ENCODE data around the gene FNDC5.
A peak's percentile ranks its signal among the peaks of the same experiment; 100 is the strongest.

FNDC5 gene

DNA sequence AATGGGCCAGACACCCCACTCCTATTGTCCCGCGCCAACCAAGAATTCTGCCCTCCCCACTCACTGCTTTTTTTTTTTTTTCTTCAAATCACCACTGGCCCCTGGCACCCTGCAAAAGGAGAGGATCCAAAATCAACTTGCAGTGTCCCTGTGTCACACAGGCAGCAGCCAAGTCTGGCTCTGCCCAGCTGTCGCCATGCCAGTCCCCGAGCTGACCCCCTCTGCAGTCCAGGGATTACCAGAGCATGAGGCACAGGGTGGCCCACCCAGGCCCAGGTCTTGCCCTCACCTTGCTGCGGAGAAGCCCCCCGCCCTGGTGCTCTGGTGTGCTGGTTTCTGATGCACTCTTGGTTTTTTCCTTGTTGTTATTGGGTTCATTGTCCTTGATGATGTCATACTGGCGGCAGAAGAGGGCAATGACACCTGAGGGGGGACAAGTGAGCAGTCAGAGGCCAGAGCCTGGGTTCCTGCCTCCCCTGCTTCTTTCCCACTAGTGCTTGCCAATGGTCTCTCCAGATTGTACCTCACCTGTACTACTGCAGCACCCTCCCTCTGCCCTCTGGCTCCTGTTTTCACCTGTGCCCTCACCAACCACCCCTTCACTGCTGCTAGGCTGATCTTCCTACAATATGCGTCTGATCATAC, 6.2 kb downstream of the FNDC5 start:
- DNase-seq (ENCODE audit: low spot score) = no peak

DNA sequence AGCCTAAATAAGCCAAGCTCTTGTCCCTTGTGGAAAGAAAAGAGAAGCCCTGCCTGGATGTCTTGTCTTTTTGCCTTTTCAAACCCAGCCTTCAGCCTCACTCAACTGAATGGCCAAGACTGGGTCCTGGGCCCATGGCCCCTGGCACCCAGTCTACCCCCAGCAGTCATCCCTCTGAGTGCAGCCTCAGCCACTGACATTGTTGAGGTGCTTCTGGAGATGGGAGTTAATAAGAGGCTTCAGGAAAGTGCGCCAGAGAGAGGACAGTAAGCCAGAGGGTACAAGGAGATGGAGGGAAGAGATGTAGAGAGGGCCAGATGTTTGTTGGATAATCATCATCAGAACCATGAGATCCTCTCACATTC, 6.8 kb downstream of the FNDC5 start:
- no peak for DNase-seq (ENCODE audit: low spot score)

- no peak for DNase-seq (ENCODE audit: low spot score)
Measured at GRCh38 chr1:32863218-32863880, 7.4 kb downstream of the FNDC5 start.

DNA sequence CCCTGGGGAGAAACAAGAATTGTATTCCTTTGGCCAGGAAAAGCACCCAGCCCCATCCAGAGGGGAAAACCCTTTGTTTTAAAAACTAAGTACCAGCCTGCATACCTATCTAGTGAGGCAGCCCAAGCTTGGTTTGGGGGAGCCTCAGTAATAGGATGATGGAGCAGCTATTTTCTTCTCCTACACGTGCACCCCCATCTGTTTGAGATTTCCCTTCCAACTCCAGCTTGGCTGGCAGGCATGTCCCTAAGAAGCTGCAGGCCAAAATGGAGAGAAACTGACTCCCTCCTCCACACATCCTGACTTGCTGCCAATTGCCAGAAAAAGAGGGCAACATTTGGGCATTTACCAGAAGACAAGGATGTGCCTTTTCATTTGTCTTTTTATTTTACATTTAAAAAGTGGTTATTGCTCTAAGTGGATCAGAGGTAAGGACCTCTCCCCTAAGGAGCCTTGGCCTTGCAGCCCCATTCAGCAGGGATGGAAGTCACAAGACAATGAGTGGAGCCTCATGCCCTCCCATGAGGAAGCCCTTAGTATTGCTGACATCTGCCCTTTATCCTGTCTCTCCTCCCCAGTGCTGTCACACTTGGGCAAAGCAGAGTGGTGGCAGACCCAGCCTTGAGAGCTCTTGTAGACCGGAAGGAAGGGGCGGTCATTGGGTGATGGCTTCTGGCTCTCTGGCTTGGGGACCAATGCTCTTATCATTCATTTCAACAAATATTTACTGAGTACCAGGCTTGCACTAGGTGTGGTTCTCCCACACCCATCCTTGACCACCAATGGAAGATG, 8.6 kb downstream of the FNDC5 start:
- no peak for DNase-seq (ENCODE audit: low spot score)

DNA sequence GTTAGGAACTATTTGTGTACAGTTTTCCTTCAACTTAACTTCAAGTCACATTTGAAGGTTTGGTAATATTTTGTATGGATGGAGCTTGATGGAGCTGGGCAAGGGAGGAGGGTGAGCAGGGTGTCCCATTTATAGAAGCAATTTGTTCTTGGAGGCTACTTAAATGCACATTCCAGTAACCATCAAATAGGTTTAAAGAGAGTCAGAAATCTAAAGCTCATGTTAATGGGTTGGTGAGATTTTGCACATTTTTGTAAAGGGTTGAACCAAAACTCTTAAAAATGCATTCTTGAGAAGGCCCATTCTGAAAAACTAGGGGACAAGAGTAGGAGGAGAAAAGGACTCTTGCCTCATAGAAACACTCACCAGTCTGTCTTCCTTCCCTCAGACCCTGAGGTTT, 10.1 kb downstream of the FNDC5 start:
- no peak for DNase-seq (ENCODE audit: low spot score)

DNA sequence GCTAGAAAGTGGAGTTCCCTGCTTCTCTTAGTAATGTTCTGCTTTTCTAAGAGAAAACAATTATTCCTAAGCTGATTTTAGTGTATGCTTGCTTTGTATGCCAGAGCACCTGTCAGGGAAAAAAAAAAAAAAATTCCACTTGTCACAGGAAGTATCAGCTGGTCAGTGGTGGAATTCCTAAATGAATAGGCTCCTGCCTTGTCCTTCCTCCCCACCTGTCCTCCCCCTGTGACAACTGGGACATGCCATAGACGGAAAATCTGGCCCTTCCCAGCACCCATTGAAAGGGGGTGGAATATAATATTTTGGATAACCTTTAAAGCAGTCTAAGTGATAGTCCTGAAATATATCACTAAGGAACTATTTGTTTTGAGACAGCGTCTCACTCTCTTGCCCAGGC, 10.8 kb downstream of the FNDC5 start:
- DNase-seq (ENCODE audit: low spot score) = no peak

GRCh38 chr1:32858791-32859190, 11.9 kb downstream of the FNDC5 start:
- no peak for DNase-seq (ENCODE audit: low spot score)

GRCh38 chr1:32858136-32858535, 12.6 kb downstream of the FNDC5 start:
- no peak for DNase-seq (ENCODE audit: low spot score)

GRCh38 chr1:32855861-32856617, 14.7 kb downstream of the FNDC5 start:
- DNase-seq (ENCODE audit: low spot score) = no peak

- no peak for DNase-seq (ENCODE audit: low spot score)
Measured at GRCh38 chr1:32848354-32849063, 22.2 kb downstream of the FNDC5 start.

- no peak for DNase-seq (ENCODE audit: low spot score)
Measured at GRCh38 chr1:32831878-32832277, 38.8 kb downstream of the FNDC5 start.

- no peak for DNase-seq (ENCODE audit: low spot score)
Measured at GRCh38 chr1:32830092-32830852, 40.4 kb downstream of the FNDC5 start.

DNA sequence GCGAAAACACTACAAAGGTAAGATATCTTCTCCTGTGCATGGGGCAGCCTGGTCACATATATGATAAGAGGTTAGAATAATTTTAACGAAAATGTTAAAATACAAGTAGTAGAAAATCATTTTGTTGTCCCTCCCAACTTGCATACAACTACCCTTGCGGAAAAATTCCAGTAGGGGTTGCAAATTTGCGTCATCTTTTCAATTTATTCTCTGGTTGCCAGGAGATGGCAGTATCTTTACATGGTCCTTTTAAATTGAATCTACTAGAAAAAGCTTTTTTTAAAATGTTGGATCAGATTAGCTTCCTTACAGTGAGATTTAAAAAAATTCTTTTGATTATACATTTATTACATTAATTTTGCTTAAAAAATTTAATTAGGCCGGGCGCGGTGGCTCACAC, 42.4 kb downstream of the FNDC5 start:
- DNase-seq (ENCODE audit: low spot score) = peak; percentile 45

GRCh38 chr1:32825181-32825580, 45.5 kb downstream of the FNDC5 start:
- no peak for DNase-seq (ENCODE audit: low spot score)

GRCh38 chr1:32818804-32819541, 51.7 kb downstream of the FNDC5 start:
- DNase-seq (ENCODE audit: low spot score) = no peak

GRCh38 chr1:32817815-32818786, 52.6 kb downstream of the FNDC5 start:
- peak; percentile 75 for DNase-seq (ENCODE audit: low spot score)

GRCh38 chr1:32817159-32817814, 53.4 kb downstream of the FNDC5 start, which contains the start of the genes S100PBP and YARS1:
Gene S100PBP, plus strand, starts transcription at chr1:32817653. Its CDS starts 8,447 bp downstream, at chr1:32826100.
Gene YARS1, minus strand, starts transcription at chr1:32817358. Its CDS starts 114 bp downstream, at chr1:32817244.
- peak; percentile 97 for DNase-seq (ENCODE audit: low spot score)

- no peak for DNase-seq (ENCODE audit: low spot score)
Measured at GRCh38 chr1:32816676-32817158, 54.0 kb downstream of the FNDC5 start.

Data from D341Med (cell line).